ENCODE results near the gene GMDS. TPM values are rescaled to one million over a fixed set of nuclear protein-coding genes. Genes with fewer than 3 reads are reported as not detected.

GMDS gene
- polyA plus RNA-seq, 1 of the 3 experiments (the other 2 are of a cell fraction): 12.3 TPM

GRCh38 chr6:1884313-1884712 lies 361.1 kb downstream of the GMDS start:
- no peak overlapping the region for H3K4me2 ChIP-seq
- H3F3A ChIP-seq (replicated peaks; ENCODE audit: insufficient read depth): peaks cover 2% of the 10 kb centered on the region
- WGBS (ENCODE audit: low lambda C conversion rate): 78% methylated on average over 2 of the region's 2 CpGs
- ChIA-PET POLR2A (no interaction called here), CTCF (interaction anchor here (0.9 to 1.5 kb wide), 2 partner anchors 25 to 287 kb away, joined by 3 read pairs; no protein-coding TSS in a partner anchor)
- peaks cover 0 to 20% of the 10 kb centered on the region in 2 experiments; a peak in 2 of 4 replicates for H3K4me1 ChIP-seq (ENCODE audit: control insufficient read depth in 1 of 2, insufficient read depth in 2 of 2, low read depth in 1 of 2, low read length in 1 of 2)
- H3K9ac ChIP-seq: no peak overlapping the region
- H3K27me3 ChIP-seq (ENCODE audit: insufficient read depth): no peaks in the 10 kb centered on the region
- no peak overlapping the region for H3K4me3 ChIP-seq (ENCODE audit: low read depth in 2 of 2, low read length in 1 of 2)
- no peak for DNase-seq
- TF ChIP-seq RCOR1 (IDR thresholded peaks at IDR 0.05; ENCODE audit: low read length) (peak; percentile 67), RAD21 (IDR thresholded peaks at IDR 0.05; ENCODE audit: low read length) (no peak), EP300 (IDR thresholded peaks at IDR 0.05; ENCODE audit: borderline replicate concordance in 1 of 2, low read depth in 1 of 2, low read length in 1 of 2) (no peak)
- no peaks in the 10 kb centered on the region for H3K79me2 ChIP-seq (ENCODE audit: insufficient read depth)
- peak overlapping the region in 1 of 2 experiments; percentile 34; a peak in 1 of 4 replicates for H3K27ac ChIP-seq (ENCODE audit: low read depth in 2 of 2, low read length in 1 of 2)
- no peaks in the 10 kb centered on the region for H3K9me2 ChIP-seq
- no peaks in the 10 kb centered on the region for H3K9me3 ChIP-seq
- H4K20me1 ChIP-seq (ENCODE audit: insufficient read depth): no peaks in the 10 kb centered on the region
- H3K36me3 ChIP-seq (replicated peaks in 1 of 2; ENCODE audit: control insufficient read depth in 1 of 2, insufficient read depth in 2 of 2, low read length in 1 of 2): no peaks in the 10 kb centered on the region
- H2AFZ ChIP-seq (ENCODE audit: low read depth): no peak overlapping the region

GRCh38 chr6:1878330-1878729 lies 367.1 kb downstream of the GMDS start:
- H3K4me1 ChIP-seq (ENCODE audit: control insufficient read depth in 1 of 2, insufficient read depth in 2 of 2, low read depth in 1 of 2, low read length in 1 of 2): peaks cover 0 to under 1% of the 10 kb centered on the region in 2 experiments; a peak in 2 of 4 replicates
- no peaks in the 10 kb centered on the region for H3K36me3 ChIP-seq (replicated peaks in 1 of 2; ENCODE audit: control insufficient read depth in 1 of 2, insufficient read depth in 2 of 2, low read length in 1 of 2)
- H3K79me2 ChIP-seq (ENCODE audit: insufficient read depth): no peaks in the 10 kb centered on the region
- H2AFZ ChIP-seq (ENCODE audit: low read depth): no peak overlapping the region
- H3K9me3 ChIP-seq: no peaks in the 10 kb centered on the region
- H3K9me2 ChIP-seq: no peaks in the 10 kb centered on the region
- H3K27me3 ChIP-seq (ENCODE audit: insufficient read depth): no peaks in the 10 kb centered on the region
- WGBS (ENCODE audit: low lambda C conversion rate): 94% methylated on average over 5 of the region's 5 CpGs
- no peak overlapping the region for H3K9ac ChIP-seq
- H3K4me3 ChIP-seq (ENCODE audit: low read depth in 2 of 2, low read length in 1 of 2): no peak overlapping the region
- H3K27ac ChIP-seq (ENCODE audit: low read depth in 2 of 2, low read length in 1 of 2): no peak overlapping the region
- DNase-seq: no peak
- no peak for TF ChIP-seq MXI1 (IDR thresholded peaks at IDR 0.05; ENCODE audit: low read depth, low read length)
- TF ChIP-seq, protein P1, sequence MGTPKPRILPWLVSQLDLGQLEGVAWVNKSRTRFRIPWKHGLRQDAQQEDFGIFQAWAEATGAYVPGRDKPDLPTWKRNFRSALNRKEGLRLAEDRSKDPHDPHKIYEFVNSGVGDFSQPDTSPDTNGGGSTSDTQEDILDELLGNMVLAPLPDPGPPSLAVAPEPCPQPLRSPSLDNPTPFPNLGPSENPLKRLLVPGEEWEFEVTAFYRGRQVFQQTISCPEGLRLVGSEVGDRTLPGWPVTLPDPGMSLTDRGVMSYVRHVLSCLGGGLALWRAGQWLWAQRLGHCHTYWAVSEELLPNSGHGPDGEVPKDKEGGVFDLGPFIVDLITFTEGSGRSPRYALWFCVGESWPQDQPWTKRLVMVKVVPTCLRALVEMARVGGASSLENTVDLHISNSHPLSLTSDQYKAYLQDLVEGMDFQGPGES (IDR thresholded peaks at IDR 0.05; ENCODE audit: low read depth, low read length): no peak
- TF ChIP-seq USF2 (IDR thresholded peaks at IDR 0.05; ENCODE audit: borderline replicate concordance, low read depth, low read length): no peak
- no peak for TF ChIP-seq USF1 (IDR thresholded peaks at IDR 0.05; ENCODE audit: borderline replicate concordance, low read depth)
- TF ChIP-seq, protein P2, sequence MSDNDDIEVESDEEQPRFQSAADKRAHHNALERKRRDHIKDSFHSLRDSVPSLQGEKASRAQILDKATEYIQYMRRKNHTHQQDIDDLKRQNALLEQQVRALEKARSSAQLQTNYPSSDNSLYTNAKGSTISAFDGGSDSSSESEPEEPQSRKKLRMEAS (IDR thresholded peaks at IDR 0.05; ENCODE audit: low read depth): no peak
- no peak for TF ChIP-seq RAD21 (IDR thresholded peaks at IDR 0.05; ENCODE audit: low read length)
- TF ChIP-seq TAF1 (IDR thresholded peaks at IDR 0.05; ENCODE audit: borderline replicate concordance, low read depth, low read length): no peak
- TF ChIP-seq POLR2AphosphoS5 (IDR thresholded peaks at IDR 0.05; ENCODE audit: low read depth, low read length): no peak
- TF ChIP-seq EZH2phosphoT487 (IDR thresholded peaks at IDR 0.05; ENCODE audit: borderline replicate concordance, low read depth): no peak
- TF ChIP-seq RFX5 (IDR thresholded peaks at IDR 0.05; ENCODE audit: low read length): no peak
- no peak for TF ChIP-seq TCF12 (IDR thresholded peaks at IDR 0.05)
- no peak for TF ChIP-seq CHD2 (IDR thresholded peaks at IDR 0.05; ENCODE audit: low read length, partially characterized antibody)
- TF ChIP-seq ZBTB33 (IDR thresholded peaks at IDR 0.05; ENCODE audit: borderline replicate concordance, low read depth): no peak
- TF ChIP-seq YY1 (IDR thresholded peaks at IDR 0.05; ENCODE audit: low read depth): no peak
- no peak for TF ChIP-seq FOXM1 (IDR thresholded peaks at IDR 0.05; ENCODE audit: low read depth)
- no peak for TF ChIP-seq SIN3A (IDR thresholded peaks at IDR 0.05; ENCODE audit: borderline replicate concordance, low read depth, low read length)
- no peaks in the 10 kb centered on the region for H4K20me1 ChIP-seq (ENCODE audit: insufficient read depth)
- ChIA-PET POLR2A (no interaction called here), CTCF (no interaction called here)
- H3F3A ChIP-seq (replicated peaks; ENCODE audit: insufficient read depth): no peaks in the 10 kb centered on the region
- no peak overlapping the region for H3K4me2 ChIP-seq

Measured in SK-N-SH (cell line).